Mucosa of descending colon (tissue), 3 donors: Measurements from ENCODE around the gene BTK. TPM values are rescaled to one million over a fixed set of nuclear protein-coding genes. Genes with fewer than 3 reads are reported as not detected.

Experiments used
- ATAC-seq: fragments of 200-7000 bp; cut with Tn5 transposase; one replicate; pipeline ENCODE4 v1.9.1; 2020; ENCODE audit warnings: mild to moderate bottlenecking, moderate library complexity
- DNase-seq, 3 donors: peaks; one replicate each; pipeline ENCODE4 v3.0.0-alpha.2; 2020
- H3K36me3 ChIP-seq: fragments of 200-600 bp; one replicate; pipeline ENCODE4 v1.8.0; 2021; ENCODE audit warnings: low read depth, mild to moderate bottlenecking
- H3K4me1 ChIP-seq: fragments of 200-600 bp; one replicate; pipeline ENCODE4 v1.8.0; 2021; ENCODE audit warnings: low read depth, mild to moderate bottlenecking
- H3K4me3 ChIP-seq: fragments of 200-600 bp; one replicate; pipeline ENCODE4 v1.8.0; 2021; ENCODE audit warnings: mild to moderate bottlenecking
- H3K9me3 ChIP-seq: fragments of 200-600 bp; one replicate; pipeline ENCODE4 v1.8.0; 2021; ENCODE audit warnings: mild to moderate bottlenecking
- CTCF ChIP-seq: fragments of 200-600 bp; IDR thresholded peaks from one replicate; pipeline ENCODE4 v1.8.0; 2022; ENCODE audit warnings: antibody characterized with exemption, mild to moderate bottlenecking
- intact Hi-C, 2 donors: fragments of 100-400 bp; cut with DNase I in 1 of 2; cut with micrococcal nuclease in 1 of 2; formaldehyde crosslinking; loops; one replicate each; pipeline versions ENCODE4 v1.11.0 to v1.11.1; 2022; cut with DNase I, micrococcal nuclease
- total RNA-seq, 3 donors: library from RNA; stranded (reverse); fragmentation: NEBNext Ultra II Directional in 2 of 3; extraction: Animal tissue kit (Norgen Biotek cat#: 25700) in 2 of 3; gene quantifications; one replicate each; pipeline versions ENCODE4 v1.2.1 to v1.2.4, GENCODE V29; 2021 to 2023
- donor health status: DM: no; HTN: no; CAD: no; lungs with moderate emphysema.
- donor health status: DM: no; HTN: no; CAD: no.
- donor health status: DM: no; HTN: yes; CAD: no.

BTK gene
- total RNA-seq, 3 donors from 2014 or later = 1.8 to 5.6 (median 5.0) TPM

GRCh38 chrX:101368800-101369199 lies 17.2 kb downstream of the BTK start:
- H3K36me3 ChIP-seq = no peaks in the 10 kb centered on the region
- ATAC-seq (no peak), DNase-seq (no peak)
- H3K4me1 ChIP-seq = no peaks in the 10 kb centered on the region
- intact Hi-C loops = no loop called here
- no peak for TF ChIP-seq CTCF
- H3K4me3 ChIP-seq = no peak overlapping the region
- no peaks in the 10 kb centered on the region for H3K9me3 ChIP-seq

GRCh38 chrX:101365301-101365795 lies 20.6 kb downstream of the BTK start:
- intact Hi-C loops = no loop called here

GRCh38 chrX:101362757-101363156 lies 23.2 kb downstream of the BTK start:
- intact Hi-C loops = no loop called here
- Histone ChIP-seq H3K4me3 (no peak overlapping the region), H3K9me3 (no peaks in the 10 kb centered on the region), H3K36me3 (no peaks in the 10 kb centered on the region), H3K4me1 (no peaks in the 10 kb centered on the region)
- no peak for TF ChIP-seq CTCF
- no peak for DNase-seq
- ATAC-seq = no peak

More at GRCh38 chrX:101365301-101365795, 20.6 kb downstream of the BTK start:
- DNase-seq (no peak), ATAC-seq (no peak)
- no peak overlapping the region for H3K4me3 ChIP-seq
- no peaks in the 10 kb centered on the region for H3K4me1 ChIP-seq
- no peaks in the 10 kb centered on the region for H3K9me3 ChIP-seq
- TF ChIP-seq CTCF = no peak
- no peaks in the 10 kb centered on the region for H3K36me3 ChIP-seq

- intact Hi-C loops = no loop called here
- no peaks in the 10 kb centered on the region for H3K9me3 ChIP-seq
- H3K4me1 ChIP-seq = no peaks in the 10 kb centered on the region
- ATAC-seq (no peak), DNase-seq (no peak)
- no peaks in the 10 kb centered on the region for H3K36me3 ChIP-seq
- no peak overlapping the region for H3K4me3 ChIP-seq
- no peak for TF ChIP-seq CTCF
These were observed 23.9 kb downstream of the BTK start for GRCh38 chrX:101362116-101362515.

GRCh38 chrX:101360390-101360789 lies 25.6 kb downstream of the BTK start:
- Histone ChIP-seq H3K36me3 (no peaks in the 10 kb centered on the region), H3K4me1 (no peaks in the 10 kb centered on the region), H3K9me3 (no peaks in the 10 kb centered on the region), H3K4me3 (no peak overlapping the region)
- no peak for TF ChIP-seq CTCF
- intact Hi-C loops = no loop called here
- ATAC-seq (no peak), DNase-seq (no peak)

GRCh38 chrX:101359966-101360365 lies 26.0 kb downstream of the BTK start:
- no peaks in the 10 kb centered on the region for H3K36me3 ChIP-seq
- no peak for DNase-seq
- no peak overlapping the region for H3K4me3 ChIP-seq
- TF ChIP-seq CTCF = no peak
- no peak for ATAC-seq
- intact Hi-C loops = no loop called here
- no peaks in the 10 kb centered on the region for H3K9me3 ChIP-seq
- H3K4me1 ChIP-seq = no peaks in the 10 kb centered on the region
